H1 (cell line): Measurements from ENCODE around the gene KIR2DL1. TPM values are rescaled to one million over a fixed set of nuclear protein-coding genes. Genes with fewer than 3 reads are reported as not detected.
"Not testable (repeated sequence)": the region's sequence is repeated elsewhere in the genome, so short reads cannot be mapped to it uniquely, and the experiment has no call there.

Experiments
- CTCF ChIA-PET: fragments of 300-600 bp; sonication (Branson Sonifier 250); formaldehyde crosslinking; loops from one replicate; lab custom pipeline; 2021; ENCODE audit not compliant: partially characterized antibody; lab: Charles Lee
- POLR2A ChIA-PET: fragments of 300-600 bp; sonication (Branson Sonifier 250); formaldehyde crosslinking; loops from one replicate; lab custom pipeline; 2021; ENCODE audit warnings: inconsistent platforms; ENCODE audit not compliant: partially characterized antibody; lab: Charles Lee
- DNase-seq, 2 experiments: peaks; one replicate each; pipeline versions ENCODE4 v3.0.0 to v3.0.0-alpha.2; 2010 to 2022; ENCODE audit warnings: low spot score in 2 of 2, low read depth in 1 of 2, mixed read lengths in 1 of 2
- FAIRE-seq: peaks from 2 replicates; lab custom pipeline; 2011; peaks lifted over from hg19 to GRCh38; lab: Jason Lieb, UNC
- H2AFZ ChIP-seq: 2 replicates; pipeline ENCODE4 v1.8.1; 2012; ENCODE audit warnings: low read length, inconsistent platforms
- H2AK5ac ChIP-seq: 2 replicates; pipeline ENCODE4 v1.6.1; 2013; ENCODE audit warnings: low read depth, low read length
- H2BK120ac ChIP-seq: replicated peaks from 2 replicates; pipeline ENCODE3; 2013; ENCODE audit warnings: low read depth, low read length, inconsistent platforms
- H2BK12ac ChIP-seq: 2 replicates; pipeline ENCODE4 v1.6.1; 2013; ENCODE audit warnings: low read depth, low read length
- H2BK15ac ChIP-seq: 2 replicates; pipeline ENCODE4 v1.6.1; 2013; ENCODE audit warnings: low read length
- H2BK20ac ChIP-seq: 2 replicates; pipeline ENCODE4 v1.6.1; 2013; ENCODE audit warnings: low read length
- H2BK5ac ChIP-seq: 2 replicates; pipeline ENCODE4 v1.6.1; 2013; ENCODE audit warnings: low read depth, low read length
- H3K14ac ChIP-seq: 2 replicates; pipeline ENCODE4 v1.6.1; 2013; ENCODE audit warnings: inconsistent platforms; ENCODE audit not compliant: insufficient read length
- H3K18ac ChIP-seq: 2 replicates; pipeline ENCODE4 v1.6.1; 2013; ENCODE audit warnings: low read length; ENCODE audit errors: extremely low read depth
- H3K23ac ChIP-seq: 2 replicates; pipeline ENCODE4 v1.6.1; 2013; ENCODE audit warnings: inconsistent platforms; ENCODE audit not compliant: insufficient read length
- H3K23me2 ChIP-seq: 2 replicates; pipeline ENCODE4 v1.6.1; 2013; ENCODE audit warnings: low read depth, low read length
- H3K27ac ChIP-seq: 2 replicates; pipeline ENCODE4 v1.6.1; 2011; ENCODE audit warnings: low read depth, low read length, inconsistent platforms
- H3K27me3 ChIP-seq, 4 experiments: replicated peaks in 1 of 4; 1 replicate in 1 of 4; 2 replicates in 3 of 4; pipeline versions ENCODE4 v1.6.1 to v1.8.1; 2011 to 2013; ENCODE audit warnings: low read length in 3 of 4, mild to moderate bottlenecking in 3 of 4, inconsistent platforms in 2 of 4, mixed read lengths in 2 of 4, moderate library complexity in 1 of 4; ENCODE audit not compliant: control insufficient read depth in 3 of 4, insufficient read depth in 3 of 4; ENCODE audit errors: extremely low read depth in 1 of 4
- H3K36me3 ChIP-seq, 4 experiments: 2 replicates each; pipeline versions ENCODE4 v1.6.1 to v1.8.1; 2011 to 2013; ENCODE audit warnings: mild to moderate bottlenecking in 4 of 4, low read length in 3 of 4, moderate library complexity in 2 of 4, control low read depth in 1 of 4, inconsistent platforms in 1 of 4; ENCODE audit not compliant: insufficient read depth in 4 of 4, control insufficient read depth in 2 of 4
- H3K4ac ChIP-seq: replicated peaks from 2 replicates; pipeline ENCODE3; 2013; ENCODE audit warnings: low read length, low read depth, mixed read lengths, inconsistent platforms; ENCODE audit not compliant: insufficient read length
- H3K4me1 ChIP-seq, 4 experiments: replicated peaks in 1 of 4; 1 replicate in 1 of 4; 2 replicates in 3 of 4; pipeline versions ENCODE4 v1.6.1 to v1.8.1; 2011 to 2013; ENCODE audit warnings: low read length in 3 of 4, inconsistent platforms in 2 of 4, mixed read lengths in 1 of 4; ENCODE audit not compliant: insufficient read depth in 4 of 4, control insufficient read depth in 3 of 4
- H3K4me2 ChIP-seq, 2 experiments: 2 replicates each; pipeline versions ENCODE4 v1.6.1 to v1.8.1; 2011 to 2013; ENCODE audit warnings: low read depth in 2 of 2, low read length in 2 of 2, control low read depth in 1 of 2, inconsistent platforms in 1 of 2, mild to moderate bottlenecking in 1 of 2; ENCODE audit not compliant: insufficient read depth in 1 of 2
- H3K4me3 ChIP-seq, 4 experiments: fragments of 200-600, 300-600 bp in 1 of 4; sonication (generic), shearing (Covaris generic), sonication (Bioruptor Twin) in 1 of 4; 2 replicates each; pipeline versions ENCODE4 v1.5.1 to v1.8.1; 2011 to 2016; ENCODE audit warnings: low read length in 4 of 4, low read depth in 3 of 4, control low read depth in 2 of 4, inconsistent platforms in 2 of 4, mild to moderate bottlenecking in 2 of 4, mixed read lengths in 1 of 4, moderate library complexity in 1 of 4; ENCODE audit not compliant: insufficient read depth in 2 of 4; ENCODE audit errors: extremely low read depth in 1 of 4
- H3K56ac ChIP-seq: replicated peaks from 2 replicates; pipeline ENCODE3; 2013; ENCODE audit warnings: low read depth, mild to moderate bottlenecking, mixed read lengths, low read length, inconsistent platforms; ENCODE audit not compliant: insufficient read length
- H3K79me1 ChIP-seq: 2 replicates; pipeline ENCODE4 v1.6.1; 2013; ENCODE audit warnings: low read depth, low read length, control low read depth
- H3K79me2 ChIP-seq, 2 experiments: 2 replicates each; pipeline versions ENCODE4 v1.6.1 to v1.8.1; 2012 to 2013; ENCODE audit warnings: low read length in 2 of 2, mild to moderate bottlenecking in 2 of 2, inconsistent platforms in 1 of 2; ENCODE audit not compliant: insufficient read depth in 2 of 2, control insufficient read depth in 1 of 2
- H3K9ac ChIP-seq, 4 experiments: replicated peaks in 1 of 4; 1 replicate in 1 of 4; 2 replicates in 3 of 4; pipeline versions ENCODE4 v1.6.1 to v1.8.1; 2011 to 2013; ENCODE audit warnings: low read depth in 3 of 4, low read length in 3 of 4, control low read depth in 2 of 4, mild to moderate bottlenecking in 2 of 4, moderate library complexity in 2 of 4, inconsistent platforms in 1 of 4; ENCODE audit errors: extremely low read depth in 1 of 4
- H3K9me3 ChIP-seq, 2 experiments: 2 replicates each; pipeline versions ENCODE4 v1.6.1 to v1.8.1; 2012 to 2013; ENCODE audit warnings: mild to moderate bottlenecking in 2 of 2, moderate library complexity in 2 of 2, control low read depth in 1 of 2, inconsistent platforms in 1 of 2, low read depth in 1 of 2, low read length in 1 of 2, mixed read lengths in 1 of 2; ENCODE audit not compliant: insufficient read depth in 2 of 2
- H4K20me1 ChIP-seq, 2 experiments: replicated peaks in 1 of 2; 2 replicates each; pipeline versions ENCODE3 to v1.8.1; 2011 to 2013; ENCODE audit warnings: inconsistent platforms in 2 of 2, low read length in 2 of 2, mild to moderate bottlenecking in 1 of 2; ENCODE audit not compliant: insufficient read depth in 2 of 2, control insufficient read depth in 1 of 2
- H4K5ac ChIP-seq: 2 replicates; pipeline ENCODE4 v1.6.1; 2013; ENCODE audit warnings: low read length, low read depth, mixed read lengths, inconsistent platforms; ENCODE audit not compliant: insufficient read length
- H4K8ac ChIP-seq: 2 replicates; pipeline ENCODE4 v1.8.0; 2013; ENCODE audit warnings: mild to moderate bottlenecking, moderate library complexity, low read length, inconsistent platforms; ENCODE audit not compliant: insufficient read depth; ENCODE audit errors: extremely low read depth
- H4K91ac ChIP-seq: replicated peaks from 2 replicates; pipeline ENCODE3; 2013; ENCODE audit warnings: low read length, mixed read lengths, inconsistent platforms; ENCODE audit not compliant: insufficient read length
- WGBS, 2 experiments: shearing (Covaris generic) in 1 of 2; methylation state at CpG; one replicate each; pipeline versions ENCODE4 v1.1.6 to v1.1.7; 2013 to 2015; ENCODE audit warnings: low lambda C conversion rate in 2 of 2, mixed read lengths in 2 of 2, inconsistent platforms in 1 of 2, low coverage in 1 of 2, missing lambda C conversion rate in 1 of 2; ENCODE audit not compliant: insufficient replicate concordance in 2 of 2, insufficient coverage in 1 of 2, insufficient read length in 1 of 2; ENCODE audit errors: extremely low coverage in 1 of 2, missing lambda C conversion rate in 1 of 2; 5-methylcytosine and 5-hydroxymethylcytosine counted together
- polyA plus RNA-seq, 7 experiments: library from polyadenylated mRNA; depleted of rRNA in 3 of 7; stranded (reverse) in 5 of 7; unstranded in 2 of 7; fragments of >200 nt in 5 of 7; fragments of 200-250 nt in 2 of 7; gene quantifications; 1 replicate in 5 of 7; 2 replicates in 1 of 7; 4 replicates in 1 of 7; pipeline versions ENCODE4 v1.2.1 to v1.2.3, GENCODE V29; 2011 to 2013; ENCODE audit warnings: missing spikeins in 2 of 7, mixed read lengths in 2 of 7
- total RNA-seq: library from RNA; stranded (reverse); fragmentation: NEBNext Ultra II Directional; extraction: Animal tissue kit (Norgen Biotek cat#: 25700); gene quantifications from 2 replicates; pipeline ENCODE4 v1.2.1, GENCODE V29; 2021

KIR2DL1 gene
- total and polyA plus RNA-seq, 2 of the 8 experiments (the other 6 are each of a cell fraction or from before 2014, with no cell fraction given): not detected

- H3K4me2 ChIP-seq, H3K27me3 ChIP-seq, H3K23ac ChIP-seq, H4K20me1 ChIP-seq, H3K36me3 ChIP-seq, H3K4me3 ChIP-seq, H3K18ac ChIP-seq, FAIRE-seq, H4K8ac ChIP-seq, H2BK15ac ChIP-seq, H2BK120ac ChIP-seq, H4K91ac ChIP-seq, H4K5ac ChIP-seq, H3K4me1 ChIP-seq, H3K27ac ChIP-seq, H3K23me2 ChIP-seq, H3K9ac ChIP-seq, DNase-seq, H2AFZ ChIP-seq, H3K14ac ChIP-seq, H2BK20ac ChIP-seq, POLR2A ChIA-PET, CTCF ChIA-PET, H3K4ac ChIP-seq, H3K79me1 ChIP-seq, H3K56ac ChIP-seq, H2BK12ac ChIP-seq, H3K79me2 ChIP-seq, H2BK5ac ChIP-seq, H2AK5ac ChIP-seq: not testable (repeated sequence)
- 58% methylated on average over 3 of the region's 4 CpGs; no CpG with 5 or more reads in 1 of the 2 experiments for WGBS, 2 experiments
- H3K9me3 ChIP-seq: peaks cover 21 to 65% of the 10 kb centered on the region in 2 experiments
These were observed 3.1 kb upstream of the KIR2DL1 start for GRCh38 chr19:54766464-54766863.

GRCh38 chr19:54770511-54770910 lies 918 bp downstream of the KIR2DL1 start:
- H3K56ac ChIP-seq, H4K20me1 ChIP-seq, POLR2A ChIA-PET, H2BK120ac ChIP-seq, H3K4me2 ChIP-seq, H3K79me1 ChIP-seq, FAIRE-seq, DNase-seq, H3K27ac ChIP-seq, H3K18ac ChIP-seq, CTCF ChIA-PET, H2BK5ac ChIP-seq, H3K36me3 ChIP-seq, H2BK15ac ChIP-seq, H3K14ac ChIP-seq, H3K23ac ChIP-seq, H3K4ac ChIP-seq, H3K4me3 ChIP-seq, H4K91ac ChIP-seq, H3K79me2 ChIP-seq, H4K5ac ChIP-seq, H2AFZ ChIP-seq, H2BK12ac ChIP-seq, H2BK20ac ChIP-seq, H2AK5ac ChIP-seq, H4K8ac ChIP-seq, H3K9ac ChIP-seq, H3K4me1 ChIP-seq, H3K23me2 ChIP-seq, H3K27me3 ChIP-seq: not testable (repeated sequence)
- WGBS, 2 experiments: 80% methylated on average over 4 of the region's 4 CpGs; no CpG with 5 or more reads in 1 of the 2 experiments
- H3K9me3 ChIP-seq: peaks cover 37 to 67% of the 10 kb centered on the region in 2 experiments
